Measurements from ENCODE around the gene GJB4.

Gene GJB4

DNA sequence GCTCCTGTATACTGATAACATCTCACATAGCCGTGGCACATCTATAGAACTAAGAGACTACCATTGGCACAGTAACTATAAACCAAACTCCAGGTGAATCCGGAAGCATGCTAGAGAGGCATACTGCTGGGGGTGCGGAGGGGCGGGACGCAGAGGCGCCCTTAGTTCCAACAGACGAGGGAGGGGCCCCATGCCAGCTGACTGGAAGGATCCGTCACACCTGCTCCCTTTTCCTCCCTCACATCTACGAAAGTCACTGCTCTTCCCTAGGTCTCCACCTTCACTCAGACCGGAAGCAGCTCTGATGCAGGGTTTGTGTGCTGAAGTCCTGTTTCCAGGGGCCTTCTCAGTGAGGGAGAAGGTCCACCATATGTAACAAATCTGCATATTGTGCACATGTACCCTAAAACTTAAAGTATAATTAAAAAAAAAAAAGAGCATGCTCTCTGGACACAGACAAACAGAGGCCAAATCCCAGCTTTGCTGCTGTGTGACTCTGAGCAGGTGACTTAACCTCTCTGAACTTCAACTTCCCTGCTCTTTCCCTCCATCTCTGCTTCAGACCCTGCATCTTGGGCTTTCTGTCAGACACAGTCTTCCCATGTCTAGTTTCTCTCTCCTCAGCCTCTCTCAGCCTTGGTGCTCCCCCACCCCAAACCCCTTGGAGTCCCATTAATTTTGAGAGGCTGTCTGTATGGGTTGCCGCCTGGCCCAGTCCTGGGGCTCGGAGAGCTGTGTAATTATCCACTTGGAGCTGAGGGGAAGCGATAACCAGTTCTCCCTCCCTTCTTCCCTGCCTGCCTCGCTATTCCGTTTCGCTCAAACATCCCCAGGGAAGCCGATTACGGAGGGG, 12.5 kb upstream of the GJB4 start:
- TF ChIP-seq, protein P1, sequence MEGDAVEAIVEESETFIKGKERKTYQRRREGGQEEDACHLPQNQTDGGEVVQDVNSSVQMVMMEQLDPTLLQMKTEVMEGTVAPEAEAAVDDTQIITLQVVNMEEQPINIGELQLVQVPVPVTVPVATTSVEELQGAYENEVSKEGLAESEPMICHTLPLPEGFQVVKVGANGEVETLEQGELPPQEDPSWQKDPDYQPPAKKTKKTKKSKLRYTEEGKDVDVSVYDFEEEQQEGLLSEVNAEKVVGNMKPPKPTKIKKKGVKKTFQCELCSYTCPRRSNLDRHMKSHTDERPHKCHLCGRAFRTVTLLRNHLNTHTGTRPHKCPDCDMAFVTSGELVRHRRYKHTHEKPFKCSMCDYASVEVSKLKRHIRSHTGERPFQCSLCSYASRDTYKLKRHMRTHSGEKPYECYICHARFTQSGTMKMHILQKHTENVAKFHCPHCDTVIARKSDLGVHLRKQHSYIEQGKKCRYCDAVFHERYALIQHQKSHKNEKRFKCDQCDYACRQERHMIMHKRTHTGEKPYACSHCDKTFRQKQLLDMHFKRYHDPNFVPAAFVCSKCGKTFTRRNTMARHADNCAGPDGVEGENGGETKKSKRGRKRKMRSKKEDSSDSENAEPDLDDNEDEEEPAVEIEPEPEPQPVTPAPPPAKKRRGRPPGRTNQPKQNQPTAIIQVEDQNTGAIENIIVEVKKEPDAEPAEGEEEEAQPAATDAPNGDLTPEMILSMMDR (IDR thresholded peaks at IDR 0.05; ENCODE audit: low read depth, low read length) = no peak
- no peak for DNase-seq (ENCODE audit: extremely low read depth, low read depth)

GRCh38 chr1:34747638-34747941, 11.9 kb upstream of the GJB4 start:
- no peak for DNase-seq (ENCODE audit: extremely low read depth, low read depth)
- TF ChIP-seq, protein P1 (IDR thresholded peaks at IDR 0.05; ENCODE audit: low read depth, low read length) = no peak

DNA sequence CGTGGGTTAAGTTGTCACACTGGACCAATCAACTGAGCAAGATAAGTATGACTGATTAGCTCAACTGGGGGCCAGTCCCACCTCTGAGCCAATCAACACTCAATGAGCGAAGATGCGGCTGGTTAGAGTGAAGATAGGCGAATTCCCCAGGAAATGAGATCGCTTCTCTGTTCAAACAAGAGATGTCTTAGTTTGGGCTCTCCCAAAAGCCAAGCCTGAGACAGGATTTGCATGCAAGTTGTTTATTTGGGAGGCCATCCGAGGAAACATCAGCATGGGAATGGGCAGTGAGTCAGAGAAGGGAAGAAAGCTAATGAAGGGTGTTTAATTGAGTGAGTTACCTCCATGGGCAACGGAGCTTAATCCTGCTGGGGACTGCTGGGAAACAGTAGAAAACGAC, 9.5 kb upstream of the GJB4 start:
- TF ChIP-seq, protein P1 (IDR thresholded peaks at IDR 0.05; ENCODE audit: low read depth, low read length) = no peak
- DNase-seq (ENCODE audit: extremely low read depth, low read depth) = no peak

- no peak for DNase-seq (ENCODE audit: extremely low read depth, low read depth)
- TF ChIP-seq, protein P1 (IDR thresholded peaks at IDR 0.05; ENCODE audit: low read depth, low read length) = no peak
Measured at GRCh38 chr1:34750610-34751009, 8.9 kb upstream of the GJB4 start.

DNA sequence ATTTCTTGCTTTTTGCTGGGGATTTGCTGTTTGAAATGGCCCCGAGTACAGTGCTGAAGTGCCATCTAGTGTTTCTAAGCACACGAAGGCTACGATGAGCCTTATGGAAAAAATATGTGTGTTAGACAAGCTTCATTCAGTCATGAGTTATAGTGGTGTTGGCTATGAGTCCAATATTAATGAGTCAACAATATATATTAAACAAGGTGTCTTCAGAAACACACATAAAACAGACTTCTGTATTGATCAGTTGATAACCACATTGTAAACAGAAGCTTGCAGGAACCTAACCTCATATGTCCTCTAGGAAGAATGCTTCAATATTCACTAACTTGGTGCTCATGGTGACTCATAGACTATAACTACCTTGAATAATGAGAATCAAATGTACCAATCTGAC, 6.4 kb upstream of the GJB4 start:
- TF ChIP-seq, protein P1 (IDR thresholded peaks at IDR 0.05; ENCODE audit: low read depth, low read length) = no peak
- DNase-seq (ENCODE audit: extremely low read depth, low read depth) = no peak

GRCh38 chr1:34754964-34755637, 4.4 kb upstream of the GJB4 start, which contains the start of gene GJB5:
Gene GJB5, plus strand, starts transcription at chr1:34755047. Its CDS starts 2,284 bp downstream, at chr1:34757331.
- TF ChIP-seq, protein P1 (IDR thresholded peaks at IDR 0.05; ENCODE audit: low read depth, low read length) = no peak
- DNase-seq (ENCODE audit: extremely low read depth, low read depth) = no peak

DNA sequence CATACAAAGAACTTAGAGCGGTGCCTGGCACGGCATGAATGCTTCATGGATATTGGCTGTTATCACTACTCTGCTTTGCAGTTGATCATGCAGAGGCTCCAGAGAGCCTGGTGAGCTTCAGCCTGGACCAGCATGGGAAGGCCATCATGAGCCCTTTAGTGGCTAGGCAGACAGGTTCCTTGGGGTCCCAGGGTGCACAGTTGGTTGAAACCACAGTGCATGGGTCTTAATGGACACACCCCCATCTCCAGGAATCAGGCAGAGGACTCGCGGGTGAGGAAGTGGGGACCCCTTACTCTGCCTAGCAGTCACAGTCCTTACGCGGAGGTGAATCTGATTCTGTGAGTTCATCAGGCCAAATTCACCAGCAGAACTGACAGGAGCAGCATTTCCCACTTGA, 3.6 kb upstream of the GJB4 start:
- TF ChIP-seq, protein P1 (IDR thresholded peaks at IDR 0.05; ENCODE audit: low read depth, low read length) = no peak
- DNase-seq (ENCODE audit: extremely low read depth, low read depth) = no peak

Measured in AG09319 (cell line).